OCI-LY7 (cell line): Measurements from ENCODE around the gene GMDS.

ENCODE experiments used
- EZH2phosphoT487 ChIP-seq: fragments of 200-600 bp; sonication (generic); IDR thresholded peaks from 2 replicates; pipeline ENCODE4 v1.6.1; 2018; ENCODE audit warnings: low read depth, borderline replicate concordance, mild to moderate bottlenecking, mixed run types, antibody characterized with exemption, low read length, moderate library complexity, mixed read lengths
- TF ChIP-seq, protein P1 (sequence below): fragments of 200-600 bp; sonication (generic); conservative IDR thresholded peaks from 2 replicates; pipeline ENCODE4 v1.5.1; 2014; ENCODE audit warnings: mild to moderate bottlenecking, antibody characterized with exemption, low read length, moderate library complexity, mixed read lengths

GRCh38 chr6:1618311-1619097 lies 626.9 kb downstream of the GMDS start:
- TF ChIP-seq EZH2phosphoT487: no peak
- TF ChIP-seq, protein P1, sequence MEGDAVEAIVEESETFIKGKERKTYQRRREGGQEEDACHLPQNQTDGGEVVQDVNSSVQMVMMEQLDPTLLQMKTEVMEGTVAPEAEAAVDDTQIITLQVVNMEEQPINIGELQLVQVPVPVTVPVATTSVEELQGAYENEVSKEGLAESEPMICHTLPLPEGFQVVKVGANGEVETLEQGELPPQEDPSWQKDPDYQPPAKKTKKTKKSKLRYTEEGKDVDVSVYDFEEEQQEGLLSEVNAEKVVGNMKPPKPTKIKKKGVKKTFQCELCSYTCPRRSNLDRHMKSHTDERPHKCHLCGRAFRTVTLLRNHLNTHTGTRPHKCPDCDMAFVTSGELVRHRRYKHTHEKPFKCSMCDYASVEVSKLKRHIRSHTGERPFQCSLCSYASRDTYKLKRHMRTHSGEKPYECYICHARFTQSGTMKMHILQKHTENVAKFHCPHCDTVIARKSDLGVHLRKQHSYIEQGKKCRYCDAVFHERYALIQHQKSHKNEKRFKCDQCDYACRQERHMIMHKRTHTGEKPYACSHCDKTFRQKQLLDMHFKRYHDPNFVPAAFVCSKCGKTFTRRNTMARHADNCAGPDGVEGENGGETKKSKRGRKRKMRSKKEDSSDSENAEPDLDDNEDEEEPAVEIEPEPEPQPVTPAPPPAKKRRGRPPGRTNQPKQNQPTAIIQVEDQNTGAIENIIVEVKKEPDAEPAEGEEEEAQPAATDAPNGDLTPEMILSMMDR: no peak
